MV-4-11 (cell line): Measurements from ENCODE around the gene PARM1.
"Not testable (repeated sequence)": the region's sequence is repeated elsewhere in the genome, so short reads cannot be mapped to it uniquely, and the experiment has no call there.

Source experiments
- DNase-seq: peaks from one replicate; lab custom pipeline; 2025; lab: John Stamatoyannopoulos, UW

PARM1 gene

GRCh38 chr4:74983253-74983635 is 50.3 kb downstream of the PARM1 start:
- no peak for DNase-seq

- no peak for DNase-seq
These were observed 57.5 kb downstream of the PARM1 start for GRCh38 chr4:74990276-74990875.

- not testable (repeated sequence) for DNase-seq
These were observed 61.5 kb downstream of the PARM1 start for GRCh38 chr4:74994436-74994835.

GRCh38 chr4:74996996-74997395 is 64.1 kb downstream of the PARM1 start:
- no peak for DNase-seq

- no peak for DNase-seq
These were observed 65.2 kb downstream of the PARM1 start for GRCh38 chr4:74997948-74998729.

GRCh38 chr4:74999714-75000309 is 66.9 kb downstream of the PARM1 start:
- no peak for DNase-seq

GRCh38 chr4:75001871-75002270 is 69.0 kb downstream of the PARM1 start:
- no peak for DNase-seq

GRCh38 chr4:75002381-75002780 is 69.5 kb downstream of the PARM1 start:
- DNase-seq, result no peak

- no peak for DNase-seq
These were observed 71.1 kb downstream of the PARM1 start for GRCh38 chr4:75003979-75004378.

- no peak for DNase-seq
These were observed 72.1 kb downstream of the PARM1 start for GRCh38 chr4:75004755-75005668.

GRCh38 chr4:75005727-75006126 is 72.8 kb downstream of the PARM1 start:
- no peak for DNase-seq

- no peak for DNase-seq
These were observed 75.0 kb downstream of the PARM1 start for GRCh38 chr4:75007891-75008290.

- no peak for DNase-seq
These were observed 76.2 kb downstream of the PARM1 start for GRCh38 chr4:75009138-75009537.

GRCh38 chr4:75011131-75011795 is 78.3 kb downstream of the PARM1 start:
- no peak for DNase-seq

- no peak for DNase-seq
These were observed 82.7 kb downstream of the PARM1 start for GRCh38 chr4:75015627-75016026.

- no peak for DNase-seq
These were observed 83.6 kb downstream of the PARM1 start for GRCh38 chr4:75016472-75016871.

GRCh38 chr4:75018811-75019479 is 86.0 kb downstream of the PARM1 start:
- no peak for DNase-seq

- no peak for DNase-seq
These were observed 92.5 kb downstream of the PARM1 start for GRCh38 chr4:75025431-75025830.

GRCh38 chr4:75028196-75028854 is 95.4 kb downstream of the PARM1 start:
- DNase-seq, result no peak

- DNase-seq, result no peak
These were observed 97.1 kb downstream of the PARM1 start for GRCh38 chr4:75030028-75030427.
